ENCODE measurements around the gene PNLIPRP2.

PNLIPRP2 gene

GRCh38 chr10:116630020-116630419 is 9.3 kb downstream of the PNLIPRP2 start:
- no peak for ATAC-seq
- no peak for TF ChIP-seq POU6F1 (CRISPR knock-in tag; IDR thresholded peaks at IDR 0.05; ENCODE audit: borderline replicate concordance, low read depth)
- no peak for TF ChIP-seq BACH2 (CRISPR knock-in tag; IDR thresholded peaks at IDR 0.05; ENCODE audit: borderline replicate concordance)
- TF ChIP-seq ZNF70 (CRISPR knock-in tag; IDR thresholded peaks at IDR 0.05): no peak
- TF ChIP-seq PATZ1 (CRISPR knock-in tag; IDR thresholded peaks at IDR 0.05; ENCODE audit: borderline replicate concordance): no peak
- no peak for TF ChIP-seq RARB (CRISPR knock-in tag; IDR thresholded peaks at IDR 0.05)
- no peak for TF ChIP-seq GLIS3 (CRISPR knock-in tag; IDR thresholded peaks at IDR 0.05)
- TF ChIP-seq CSDC2 (CRISPR knock-in tag; IDR thresholded peaks at IDR 0.05): no peak
- TF ChIP-seq ZFP3 (CRISPR knock-in tag; IDR thresholded peaks at IDR 0.05): no peak
- TF ChIP-seq ZFP30 (CRISPR knock-in tag; IDR thresholded peaks at IDR 0.05): no peak
- TF ChIP-seq CREB5 (CRISPR knock-in tag; IDR thresholded peaks at IDR 0.05; ENCODE audit: low read depth): no peak

- TF ChIP-seq TSHZ2 (CRISPR knock-in tag; IDR thresholded peaks at IDR 0.05) (no peak), ZC3H10 (CRISPR knock-in tag; IDR thresholded peaks at IDR 0.05) (no peak), ZFP3 (CRISPR knock-in tag; IDR thresholded peaks at IDR 0.05) (no peak), POU6F1 (CRISPR knock-in tag; IDR thresholded peaks at IDR 0.05; ENCODE audit: borderline replicate concordance, low read depth) (no peak), OSR1 (CRISPR knock-in tag; IDR thresholded peaks at IDR 0.05) (no peak), ISL1 (CRISPR knock-in tag; IDR thresholded peaks at IDR 0.05) (no peak), ESRRG (CRISPR knock-in tag; IDR thresholded peaks at IDR 0.05) (no peak), ZFP30 (CRISPR knock-in tag; IDR thresholded peaks at IDR 0.05) (no peak), SNAI2 (CRISPR knock-in tag; IDR thresholded peaks at IDR 0.05) (no peak), CSRNP3 (CRISPR knock-in tag; IDR thresholded peaks at IDR 0.05) (no peak), ARNTL (CRISPR knock-in tag; IDR thresholded peaks at IDR 0.05; ENCODE audit: borderline replicate concordance, low read depth) (no peak), BACH2 (CRISPR knock-in tag; IDR thresholded peaks at IDR 0.05; ENCODE audit: borderline replicate concordance) (no peak), ZNF70 (CRISPR knock-in tag; IDR thresholded peaks at IDR 0.05) (no peak), ZNF565 (CRISPR knock-in tag; conservative IDR thresholded peaks at IDR 0.05; ENCODE audit: low read depth) (no peak), CREB5 (CRISPR knock-in tag; IDR thresholded peaks at IDR 0.05; ENCODE audit: low read depth) (no peak)
- no peak for ATAC-seq
Observed at GRCh38 chr10:116631871-116632295, 11.1 kb downstream of the PNLIPRP2 start.

All from SK-N-SH treated with all-trans-retinoic acid at 6 μM for 48 hours (cell line).